ENCODE data around the gene BIRC2.
A peak's percentile ranks its signal among the peaks of the same experiment; 100 is the strongest.

BIRC2 gene

GRCh38 chr11:102405501-102405900 lies 58.5 kb downstream of the BIRC2 start:
- DNase-seq: no peak

- DNase-seq: no peak
Observed at GRCh38 chr11:102406099-102406498, 59.1 kb downstream of the BIRC2 start.

GRCh38 chr11:102407901-102408300 lies 60.9 kb downstream of the BIRC2 start:
- no peak for DNase-seq

- DNase-seq: no peak
Observed at GRCh38 chr11:102408339-102408738, 61.3 kb downstream of the BIRC2 start.

DNA sequence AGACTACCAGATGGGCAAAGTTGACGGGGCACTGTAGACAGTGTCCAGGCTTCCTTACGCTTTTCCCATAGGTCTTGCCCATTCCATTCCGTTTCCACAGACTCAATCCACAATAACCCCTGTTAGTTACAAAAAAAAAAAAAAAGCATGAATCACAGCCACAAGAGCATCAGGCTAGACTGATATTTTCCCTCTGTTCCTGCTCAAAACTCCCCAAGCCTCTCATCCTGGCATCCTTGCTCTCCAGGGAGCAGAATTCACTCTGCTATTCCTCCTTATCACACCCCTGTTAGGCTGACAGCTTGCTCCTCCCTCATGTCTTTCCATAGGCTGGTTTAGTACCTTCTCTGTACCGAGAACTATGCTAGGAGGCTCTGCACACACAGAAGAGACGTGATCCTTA lies 63.4 kb downstream of the BIRC2 start:
- no peak for DNase-seq

- no peak for DNase-seq
Observed at GRCh38 chr11:102411142-102411541, 64.1 kb downstream of the BIRC2 start.

GRCh38 chr11:102413497-102413896 lies 66.5 kb downstream of the BIRC2 start:
- DNase-seq: no peak

- no peak for DNase-seq
Observed at GRCh38 chr11:102414559-102414958, 67.5 kb downstream of the BIRC2 start.

DNA sequence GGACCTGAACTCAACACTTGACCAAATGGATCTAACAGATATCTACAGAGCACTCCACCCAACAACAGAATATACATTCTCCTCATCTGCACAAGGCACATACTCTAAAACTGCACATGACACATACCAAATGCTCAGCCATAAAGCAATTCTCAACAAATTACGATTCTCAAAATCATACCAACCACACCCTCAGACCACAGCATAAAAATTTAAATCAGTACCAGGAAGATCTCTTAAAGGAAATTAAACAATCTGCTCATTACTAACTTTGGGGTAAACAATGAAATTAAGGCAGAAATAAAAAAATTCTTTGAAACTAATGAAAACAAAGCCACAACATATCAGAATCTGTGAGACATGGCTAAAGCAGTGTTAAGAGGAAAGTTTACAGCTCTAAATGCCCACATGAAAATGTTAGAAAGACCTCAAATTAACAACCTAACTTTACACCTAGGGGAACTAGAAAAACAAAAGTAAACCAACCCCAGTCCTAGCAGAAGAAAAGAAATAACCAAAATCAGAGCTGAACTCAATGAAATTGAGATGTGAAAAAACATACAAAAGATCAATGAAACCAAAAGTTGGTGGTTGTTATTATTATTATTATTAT lies 68.4 kb downstream of the BIRC2 start:
- no peak for DNase-seq

DNA sequence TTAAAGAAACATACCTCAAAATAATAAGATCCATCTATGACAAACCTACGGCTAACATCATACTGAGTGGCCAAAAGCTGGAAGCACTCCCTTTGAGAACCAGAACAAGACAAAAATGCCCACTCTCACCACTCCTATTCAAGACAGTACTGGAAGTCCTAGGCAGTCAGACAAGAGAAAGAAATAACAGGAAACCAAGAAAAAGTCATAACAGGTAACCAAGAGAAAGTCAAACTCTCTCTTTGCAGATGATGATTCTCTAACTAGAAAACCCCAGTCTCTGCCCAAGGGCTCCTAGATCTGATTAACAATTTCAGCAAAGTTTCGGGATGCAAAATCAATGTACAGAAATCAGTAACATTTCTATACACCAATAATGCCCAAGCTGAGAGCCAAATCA lies 70.0 kb downstream of the BIRC2 start:
- DNase-seq: no peak

DNA sequence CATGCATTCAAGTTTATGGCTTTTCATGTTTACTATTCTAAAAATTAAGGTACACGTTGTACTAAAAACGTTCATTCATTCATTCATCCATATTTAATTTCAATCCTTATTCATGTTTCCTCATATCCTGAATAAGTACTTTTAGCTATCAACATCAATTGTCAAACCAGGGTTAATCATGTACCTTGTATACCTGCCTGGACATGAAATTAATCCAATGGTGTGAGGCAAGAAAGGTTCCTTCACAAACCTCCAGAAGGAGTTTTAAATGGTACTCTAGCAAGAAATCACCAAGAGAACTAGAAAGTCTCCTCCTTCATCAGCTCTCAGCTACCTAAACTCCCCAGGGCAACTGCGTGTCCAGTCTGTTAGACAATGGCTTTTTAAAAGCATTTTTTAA lies 72.2 kb downstream of the BIRC2 start:
- DNase-seq: no peak

DNA sequence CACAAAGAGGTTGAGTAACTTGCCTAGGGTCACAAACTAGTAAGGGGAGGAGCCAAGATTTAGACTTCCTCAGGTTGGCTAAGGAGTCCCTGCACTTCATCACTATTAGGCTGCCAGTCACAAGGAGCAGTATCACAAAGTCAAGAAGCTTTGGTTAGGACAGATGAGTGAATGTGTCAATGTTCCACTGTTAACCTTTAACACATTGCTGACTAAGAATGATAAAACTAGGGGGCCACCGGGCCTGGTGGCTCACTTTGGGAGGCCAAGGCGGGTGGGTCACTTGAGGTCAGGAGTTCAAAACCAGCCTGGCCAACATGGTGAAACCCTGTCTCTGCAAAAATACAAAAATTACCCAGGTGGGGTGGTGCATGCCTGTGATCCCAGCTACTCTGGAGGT lies 73.5 kb downstream of the BIRC2 start:
- no peak for DNase-seq

DNA sequence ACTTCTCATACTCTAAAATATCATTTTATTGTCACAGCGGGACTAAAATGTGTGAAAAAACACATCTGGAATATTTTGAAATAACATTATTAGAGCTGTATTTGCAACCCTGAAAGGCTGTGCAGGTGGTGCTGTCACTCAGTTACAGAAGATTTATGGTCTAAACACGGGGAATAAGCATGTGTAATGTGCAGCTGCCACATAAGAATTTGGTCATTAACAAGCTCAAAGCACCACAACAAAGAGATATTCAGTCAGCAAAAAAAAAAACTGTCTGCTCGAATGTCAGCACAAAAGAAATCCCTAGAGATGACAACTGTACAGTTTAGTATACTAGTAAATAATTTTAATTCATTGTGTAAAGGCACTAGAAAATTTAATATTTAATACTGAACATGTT lies 74.2 kb downstream of the BIRC2 start:
- peak; percentile 60 for DNase-seq

GRCh38 chr11:102422817-102423712 lies 76.1 kb downstream of the BIRC2 start:
- DNase-seq: no peak

- DNase-seq: no peak
Observed at GRCh38 chr11:102423936-102424335, 76.9 kb downstream of the BIRC2 start.

DNA sequence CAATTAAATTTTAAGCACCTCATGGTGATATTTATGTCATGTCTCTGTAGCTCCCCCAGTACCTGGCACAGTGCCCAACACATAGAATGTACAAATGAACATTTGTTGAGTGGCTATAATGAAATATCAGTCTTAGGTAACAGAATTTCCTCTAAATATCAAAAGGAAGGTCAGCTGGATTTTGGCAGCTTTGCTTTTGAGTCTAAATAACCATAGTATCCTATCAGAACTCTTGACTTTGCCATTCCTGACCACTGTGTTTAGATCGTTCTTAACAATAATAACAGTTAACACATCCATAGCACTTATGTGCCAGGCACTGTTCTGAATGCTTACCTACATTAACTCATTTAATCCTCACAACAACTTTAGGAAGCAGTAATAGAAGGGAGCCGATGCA lies 79.0 kb downstream of the BIRC2 start:
- no peak for DNase-seq

GRCh38 chr11:102426570-102426969 lies 79.6 kb downstream of the BIRC2 start:
- DNase-seq: no peak

- DNase-seq: no peak
Observed at GRCh38 chr11:102427068-102427467, 80.1 kb downstream of the BIRC2 start.

All from right hindlimb (tissue), 1 donor.